Transverse colon (tissue), 4 donors: ENCODE data around the gene OSTN. TPM values are rescaled to one million over a fixed set of nuclear protein-coding genes. Genes with fewer than 3 reads are reported as not detected.
"Not testable (repeated sequence)": the region's sequence is repeated elsewhere in the genome, so short reads cannot be mapped to it uniquely, and the experiment has no call there.

ENCODE experiments used
- DNase-seq: peaks from one replicate; pipeline ENCODE4 v3.0.0-alpha.2; 2019
- H3K27ac ChIP-seq, 4 donors: fragments of 200-600 bp; sonication (generic); 2 replicates each; pipeline ENCODE4 v1.5.1; 2016 to 2018; ENCODE audit warnings: inconsistent platforms in 4 of 4
- H3K27me3 ChIP-seq: fragments of 200-600 bp; sonication (generic); 2 replicates; pipeline ENCODE4 v1.5.1; 2017; ENCODE audit warnings: inconsistent platforms
- H3K36me3 ChIP-seq, 4 donors: fragments of 200-600 bp; sonication (generic); 2 replicates each; pipeline ENCODE4 v1.5.1; 2017 to 2019; ENCODE audit warnings: inconsistent platforms in 4 of 4
- H3K4me1 ChIP-seq, 4 donors: fragments of 200-600 bp; sonication (generic); 2 replicates each; pipeline ENCODE4 v1.5.1; 2017 to 2020; ENCODE audit warnings: inconsistent platforms in 4 of 4
- H3K4me3 ChIP-seq, 4 donors: fragments of 200-600 bp; sonication (generic); 1 replicate in 1 of 4; 2 replicates in 3 of 4; pipeline versions ENCODE4 v1.5.1 to v1.6.1; 2017 to 2019; ENCODE audit warnings: inconsistent platforms in 4 of 4
- H3K9me3 ChIP-seq, 2 donors: fragments of 200-600 bp; sonication (generic); 2 replicates each; pipeline ENCODE4 v1.5.1; 2017 to 2019; ENCODE audit warnings: inconsistent platforms in 2 of 2
- CTCF ChIP-seq, 5 experiments: fragments of 200-600 bp in 3 of 5; fragments of 450-650 bp in 2 of 5; sonication (generic) in 3 of 5; IDR thresholded peaks; 1 replicate in 2 of 5; 2 replicates in 3 of 5; pipeline ENCODE4 v1.5.1; 2016 to 2017; ENCODE audit warnings: antibody characterized with exemption in 5 of 5, inconsistent platforms in 3 of 5, mild to moderate bottlenecking in 2 of 5, moderate library complexity in 1 of 5
- EP300 ChIP-seq: sonication (generic); formaldehyde crosslinking; IDR thresholded peaks from one replicate; pipeline ENCODE4 v1.6.1; 2017; ENCODE audit warnings: antibody characterized with exemption, low read depth
- POLR2A ChIP-seq: fragments of 450-650 bp; IDR thresholded peaks from one replicate; pipeline ENCODE4 v1.6.1; 2016; ENCODE audit warnings: antibody characterized with exemption, mild to moderate bottlenecking, moderate library complexity
- POLR2AphosphoS5 ChIP-seq, 3 donors: sonication (generic); formaldehyde crosslinking; IDR thresholded peaks; one replicate each; pipeline ENCODE4 v1.6.1; 2016; ENCODE audit warnings: antibody characterized with exemption in 3 of 3
- WGBS, 2 donors: methylation state at CpG; one replicate each; pipeline ENCODE4 v1.1.5; 2018; ENCODE audit warnings: low coverage in 1 of 2; 5-methylcytosine and 5-hydroxymethylcytosine counted together
- in situ Hi-C, 4 donors: fragments of 200-750 bp; cut with MboI; loops; one replicate each; pipeline versions ENCODE4 v1.15.0 to v1.15.1; 2017; ENCODE audit warnings: low sequenced_read_pairs in 3 of 4, low pct_ligation_motif_present in 1 of 4, low pct_unique_long_range_greater_than_20kb in 1 of 4
- intact Hi-C: fragments of 100-400 bp; cut with DNase I; formaldehyde crosslinking; loops from one replicate; pipeline ENCODE4 v1.15.1; 2023; ENCODE audit warnings: low total_unique reads
- total RNA-seq, 4 donors: library from RNA; depleted of rRNA; stranded (reverse); fragments of >200 nt; gene quantifications; one replicate each; pipeline ENCODE4 v1.1.0, GENCODE V29; 2016

Gene OSTN
- total RNA-seq, 4 donors from 2014 or later, result 0.14 to 0.16 TPM; not detected in 2

DNA sequence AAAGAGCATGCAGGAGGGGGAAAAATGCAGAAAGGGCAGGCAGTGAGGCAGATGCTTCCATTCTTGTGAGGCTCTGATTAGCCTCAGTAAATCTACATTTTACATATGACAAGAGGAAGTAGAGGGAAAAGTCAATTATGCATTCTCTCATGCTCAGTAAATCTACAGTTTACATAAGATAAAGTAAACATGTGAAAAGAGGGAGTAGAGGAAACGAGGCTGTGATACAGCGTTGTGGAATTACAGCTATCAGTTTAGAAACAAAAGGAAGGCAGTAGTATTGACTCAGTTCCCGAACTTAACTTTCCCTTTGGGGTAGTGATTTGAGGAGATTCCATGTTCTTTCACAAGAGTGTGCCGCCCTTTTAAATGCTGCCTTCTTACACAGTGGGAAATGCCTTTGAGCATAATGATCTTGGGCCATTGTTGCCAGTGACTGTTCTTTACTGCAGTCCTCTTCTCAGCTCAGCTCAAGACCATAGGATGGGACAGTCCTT, 39.3 kb downstream of the OSTN start:
- H3K4me1 ChIP-seq, result no peaks in the 10 kb centered on the region
- no peaks in the 10 kb centered on the region for H3K27me3 ChIP-seq
- no peak for DNase-seq
- WGBS, 2 donors, result 44 to 45% methylated on average over 4 of the region's 4 CpGs
- no peaks in the 10 kb centered on the region for H3K36me3 ChIP-seq
- no peaks in the 10 kb centered on the region for H3K9me3 ChIP-seq
- intact Hi-C loops (no loop called here), in situ Hi-C loops (loop anchor here in 1 of 4 donors (10.0 kb wide), 1 partner anchor 156 kb away; no protein-coding TSS in a partner anchor)
- no peak for TF ChIP-seq POLR2A
- TF ChIP-seq POLR2AphosphoS5 (IDR thresholded peaks at IDR 0.05), result no peak
- no peak for TF ChIP-seq CTCF (IDR thresholded peaks at IDR 0.05)
- no peak for TF ChIP-seq EP300
- H3K27ac ChIP-seq, result no peak overlapping the region
- H3K4me3 ChIP-seq, result no peak overlapping the region

DNA sequence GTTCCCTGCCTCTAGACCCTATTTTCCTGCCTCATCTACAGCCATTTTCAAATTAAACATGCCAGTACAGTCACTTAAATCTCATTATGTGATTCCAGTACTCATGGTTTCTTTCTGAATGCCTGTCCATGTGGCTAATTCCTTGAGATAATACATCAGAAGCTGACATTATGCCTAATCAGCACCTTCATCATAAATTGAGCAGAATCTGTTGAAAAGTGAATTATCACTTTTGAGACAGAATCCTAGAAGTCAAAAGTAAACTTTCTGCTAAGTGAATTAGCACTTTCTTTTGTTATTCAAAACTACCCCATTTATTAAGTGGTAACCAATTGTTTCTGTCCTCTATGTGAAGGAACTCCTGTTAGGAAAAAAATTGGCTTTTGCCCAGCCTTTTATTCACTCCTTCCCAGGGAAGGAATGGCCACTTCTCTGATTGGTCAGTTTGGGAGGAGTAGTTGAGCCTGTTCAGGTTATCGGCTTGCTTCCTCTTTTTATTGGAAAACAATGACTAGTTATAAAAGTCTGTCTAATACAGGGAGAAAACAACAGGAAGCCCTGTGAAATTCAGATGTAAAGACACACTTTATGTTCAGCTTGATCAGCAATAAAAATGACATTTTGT, 40.5 kb downstream of the OSTN start:
- 24 to 38% methylated on average over 1 of the region's 1 CpG for WGBS, 2 donors
- TF ChIP-seq POLR2A (no peak), POLR2AphosphoS5 (IDR thresholded peaks at IDR 0.05) (no peak), CTCF (IDR thresholded peaks at IDR 0.05) (no peak), EP300 (no peak)
- H3K27ac ChIP-seq, result no peak overlapping the region
- H3K4me1 ChIP-seq, result no peaks in the 10 kb centered on the region
- no peak for DNase-seq
- no peak overlapping the region for H3K4me3 ChIP-seq
- H3K9me3 ChIP-seq, result no peaks in the 10 kb centered on the region
- in situ Hi-C loops, result loop anchor here in 1 of 4 donors (10.0 kb wide), 1 partner anchor 155 kb away; no protein-coding TSS in a partner anchor
- H3K36me3 ChIP-seq, result no peaks in the 10 kb centered on the region
- H3K27me3 ChIP-seq, result no peaks in the 10 kb centered on the region
- intact Hi-C loops, result no loop called here

DNA sequence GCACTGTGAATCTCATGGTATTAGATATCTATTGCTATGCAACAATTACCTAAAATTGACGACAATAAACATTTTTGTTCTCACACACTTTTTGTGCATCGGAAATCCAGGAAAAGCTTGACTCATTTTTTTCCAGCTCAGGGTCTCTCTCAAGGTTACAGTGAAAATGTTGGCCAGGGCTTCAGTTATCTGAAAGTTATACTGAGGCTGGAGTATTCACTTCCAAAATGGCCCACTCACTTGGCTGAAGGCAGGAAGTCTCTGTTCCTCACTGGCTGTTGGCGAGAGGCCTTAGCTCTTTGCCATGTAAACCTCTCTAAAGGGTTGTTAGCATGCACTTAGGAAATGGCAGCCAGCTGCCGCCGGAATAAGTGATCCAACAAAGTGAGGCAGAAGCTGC, 41.4 kb downstream of the OSTN start:
- Histone ChIP-seq H3K27ac (no peak overlapping the region), H3K4me3 (no peak overlapping the region), H3K36me3 (no peaks in the 10 kb centered on the region), H3K27me3 (no peaks in the 10 kb centered on the region), H3K9me3 (no peaks in the 10 kb centered on the region), H3K4me1 (no peaks in the 10 kb centered on the region)
- intact Hi-C loops, result no loop called here
- WGBS, 2 donors, result 94 to 96% methylated on average over 2 to 5 of the region's 5 CpGs
- TF ChIP-seq POLR2A, result no peak
- no peak for TF ChIP-seq CTCF (IDR thresholded peaks at IDR 0.05)
- no peak for TF ChIP-seq EP300
- TF ChIP-seq POLR2AphosphoS5 (IDR thresholded peaks at IDR 0.05), result no peak
- in situ Hi-C loops, result no loop called here
- DNase-seq, result no peak

DNA sequence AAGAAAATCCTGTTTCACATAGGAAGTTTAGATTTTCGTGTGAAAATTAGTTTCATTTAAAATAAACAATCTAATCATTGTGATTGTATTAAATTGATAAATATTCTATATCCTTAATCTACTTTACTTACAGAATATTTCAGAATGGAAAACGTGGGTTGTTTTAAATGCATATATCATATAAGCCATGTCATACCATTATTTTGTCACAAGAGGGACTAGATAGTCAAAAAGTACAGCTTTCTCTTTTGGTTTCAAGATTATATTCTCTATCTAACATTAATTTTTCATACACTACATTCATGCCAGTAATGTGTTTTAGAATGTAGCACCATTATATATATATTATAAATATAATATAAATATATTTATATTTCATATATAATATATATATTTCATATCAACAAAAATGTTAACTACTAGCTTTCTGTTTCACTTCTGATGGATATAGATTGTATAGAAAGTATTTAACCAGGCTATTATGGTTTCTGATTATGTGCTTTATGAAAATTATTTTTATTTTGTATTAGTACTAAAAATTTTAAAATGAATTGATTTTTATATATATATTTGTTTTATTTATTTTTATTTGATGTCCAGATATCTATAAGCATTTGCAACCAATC, 45.3 kb downstream of the OSTN start:
- no peaks in the 10 kb centered on the region for H3K36me3 ChIP-seq
- in situ Hi-C loops, result no loop called here
- TF ChIP-seq EP300, result no peak
- TF ChIP-seq POLR2AphosphoS5 (IDR thresholded peaks at IDR 0.05), result no peak
- TF ChIP-seq CTCF (IDR thresholded peaks at IDR 0.05), result peak; percentile 29 to 49 (median 40)
- 14 to 16% methylated on average over 2 of the region's 2 CpGs for WGBS, 2 donors
- intact Hi-C loops, result no loop called here
- no peak overlapping the region for H3K27ac ChIP-seq
- H3K27me3 ChIP-seq, result no peaks in the 10 kb centered on the region
- DNase-seq, result no peak
- H3K4me3 ChIP-seq, result no peak overlapping the region
- H3K4me1 ChIP-seq, result no peaks in the 10 kb centered on the region
- no peaks in the 10 kb centered on the region for H3K9me3 ChIP-seq

DNA sequence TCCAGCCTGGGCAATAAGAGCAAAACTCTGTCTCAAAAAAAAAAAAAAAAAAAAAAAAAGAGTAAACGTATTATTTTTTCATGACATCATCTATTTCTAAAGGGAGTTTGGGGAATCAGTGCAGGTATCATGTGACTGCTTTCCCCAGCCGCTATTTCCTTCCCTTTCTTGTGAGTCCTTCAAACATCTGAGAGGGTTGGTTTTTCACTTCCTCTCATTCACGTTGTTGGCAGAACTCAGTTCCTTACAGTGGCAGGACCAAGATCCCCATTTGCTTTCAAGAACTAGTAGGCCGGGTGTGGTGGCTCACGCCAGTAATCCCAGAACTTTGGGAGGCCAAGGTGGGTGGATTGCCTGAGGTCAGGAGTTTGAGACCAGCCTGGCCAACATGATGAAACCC, 47.0 kb downstream of the OSTN start:
- H3K9me3 ChIP-seq, H3K4me3 ChIP-seq, H3K27me3 ChIP-seq, H3K36me3 ChIP-seq, in situ Hi-C loops, H3K4me1 ChIP-seq, intact Hi-C loops, H3K27ac ChIP-seq: not testable (repeated sequence)
- peak; percentile 21 for DNase-seq
- WGBS, 2 donors, result 70 to 71% methylated on average over 4 to 5 of the region's 5 CpGs
